ENCODE results near the gene ELF1.
"Not testable (repeated sequence)": the region's sequence is repeated elsewhere in the genome, so short reads cannot be mapped to it uniquely, and the experiment has no call there.

Gene ELF1

GRCh38 chr13:41054212-41054877 lies 35.2 kb upstream of the ELF1 start:
- peak; percentile 65 for DNase-seq (ENCODE audit: low read depth)
- H3K4me3 ChIP-seq (ENCODE audit: low read length) = no peak overlapping the region

GRCh38 chr13:41053384-41053826 lies 34.3 kb upstream of the ELF1 start:
- DNase-seq (ENCODE audit: low read depth) = peak; percentile 63
- H3K4me3 ChIP-seq (ENCODE audit: low read length) = no peak overlapping the region
- TF ChIP-seq CTCF (IDR thresholded peaks at IDR 0.05; ENCODE audit: insufficient read depth, low read depth, low read length, missing control alignments) = no peak

More at GRCh38 chr13:41054212-41054877, 35.2 kb upstream of the ELF1 start:
- TF ChIP-seq CTCF (IDR thresholded peaks at IDR 0.05; ENCODE audit: insufficient read depth, low read depth, low read length, missing control alignments) = peak; percentile 50

GRCh38 chr13:41052441-41052840 lies 33.3 kb upstream of the ELF1 start:
- no peak overlapping the region for H3K4me3 ChIP-seq (ENCODE audit: low read length)
- no peak for DNase-seq (ENCODE audit: low read depth)
- no peak for TF ChIP-seq CTCF (IDR thresholded peaks at IDR 0.05; ENCODE audit: insufficient read depth, low read depth, low read length, missing control alignments)

GRCh38 chr13:41049480-41050440 lies 30.6 kb upstream of the ELF1 start:
- DNase-seq (ENCODE audit: low read depth) = peak; percentile 49
- no peak for TF ChIP-seq CTCF (IDR thresholded peaks at IDR 0.05; ENCODE audit: insufficient read depth, low read depth, low read length, missing control alignments)
- no peak overlapping the region for H3K4me3 ChIP-seq (ENCODE audit: low read length)

GRCh38 chr13:41048640-41049039 lies 29.5 kb upstream of the ELF1 start:
- TF ChIP-seq CTCF (IDR thresholded peaks at IDR 0.05; ENCODE audit: insufficient read depth, low read depth, low read length, missing control alignments) = no peak
- no peak for DNase-seq (ENCODE audit: low read depth)
- H3K4me3 ChIP-seq (ENCODE audit: low read length) = no peak overlapping the region

GRCh38 chr13:41042419-41042818 lies 23.3 kb upstream of the ELF1 start:
- not testable (repeated sequence) for DNase-seq (ENCODE audit: low read depth); H3K4me3 ChIP-seq (ENCODE audit: low read length)

GRCh38 chr13:41040584-41041334 lies 21.6 kb upstream of the ELF1 start:
- DNase-seq (ENCODE audit: low read depth) = no peak
- no peak for TF ChIP-seq CTCF (IDR thresholded peaks at IDR 0.05; ENCODE audit: insufficient read depth, low read depth, low read length, missing control alignments)
- H3K4me3 ChIP-seq (ENCODE audit: low read length) = no peak overlapping the region

Measured in epithelial cell of esophagus (primary cell).